ENCODE data around the gene NUDT21.

DNA sequence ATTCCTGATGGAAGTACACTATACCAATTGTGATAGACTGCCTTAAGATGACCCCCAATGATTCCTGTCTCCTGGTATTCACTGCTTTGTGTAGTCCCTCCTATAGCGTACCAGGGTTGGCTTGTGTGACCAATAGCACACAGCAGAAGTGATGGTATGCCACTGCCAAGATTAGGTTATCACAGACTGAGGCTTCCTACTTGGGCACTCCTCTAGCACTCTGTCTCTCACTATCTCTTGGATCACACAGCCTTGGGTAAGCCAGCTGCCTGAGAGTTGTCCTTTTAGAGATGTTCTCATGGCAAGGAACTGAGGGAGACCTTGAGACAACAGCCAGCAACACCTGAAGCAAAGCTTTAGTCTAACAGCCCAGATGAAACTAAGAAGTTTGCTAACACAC lies 13.1 kb downstream of the NUDT21 start:
- no peak for TF ChIP-seq EP300 (IDR thresholded peaks at IDR 0.05)
- no peak for TF ChIP-seq POLR2A (IDR thresholded peaks at IDR 0.05)
- no peak for TF ChIP-seq CTCF (IDR thresholded peaks at IDR 0.05)

All from ovary (tissue), 3 donors.